K562 (cell line): Measurements from ENCODE around the gene POSTN. TPM values are rescaled to one million over a fixed set of nuclear protein-coding genes. Genes with fewer than 3 reads are reported as not detected.

Source experiments
- ATAC-seq: fragments of 200-7000 bp; cut with Tn5 transposase; 3 replicates; pipeline ENCODE4 v1.9.1; 2020; ENCODE audit warnings: moderate library complexity
- BruUV-seq: library from RNA; stranded (reverse); fragments of 400-500 nt; replicated peaks from 2 replicates; lab custom pipeline; 2021; lab: Mats Ljungman, UMichigan
- CTCF ChIA-PET: fragments of 300-600 bp; formaldehyde crosslinking; extraction: SDS; loops from one replicate; lab custom pipeline; 2021; ENCODE audit warnings: low intra/inter-chr PET ratio; lab: Yijun Ruan, JAX
- POLR2A ChIA-PET: fragments of 300-600, 350-650 bp; sonication (Branson Sonifier 250); formaldehyde crosslinking; extraction: SDS; loops from one replicate; lab custom pipeline; 2021; ENCODE audit warnings: antibody characterized with exemption, inconsistent platforms; lab: Yijun Ruan, JAX
- DNase-seq, 4 experiments: peaks; one replicate each; pipeline versions ENCODE4 v3.0.0 to v3.0.0-alpha.2; 2011 to 2018; ENCODE audit warnings: low spot score in 3 of 4, mixed read lengths in 3 of 4; ENCODE audit errors: extremely low read depth in 1 of 4
- FAIRE-seq: peaks from 2 replicates; lab custom pipeline; 2011; peaks lifted over from hg19 to GRCh38; lab: Jason Lieb, UNC
- H2AFZ ChIP-seq: 2 replicates; pipeline ENCODE4 v1.6.0; 2011; ENCODE audit warnings: low read depth, low read length, control low read depth, inconsistent platforms
- H3K27ac ChIP-seq: fragments of 200-600 bp; 3 replicates; pipeline ENCODE4 v1.8.0; 2011; ENCODE audit warnings: low read depth, mild to moderate bottlenecking, control low read depth, inconsistent platforms, low read length, moderate library complexity, mixed read lengths; ENCODE audit errors: extremely low read depth
- H3K27me3 ChIP-seq, 2 experiments: fragments of 300-600 bp in 1 of 2; 2 replicates in 1 of 2; 3 replicates in 1 of 2; pipeline versions ENCODE4 v1.6.0 to v1.8.0; 2011; ENCODE audit warnings: inconsistent platforms in 2 of 2, low read length in 2 of 2, mild to moderate bottlenecking in 1 of 2, mixed read lengths in 1 of 2, moderate library complexity in 1 of 2; ENCODE audit not compliant: control insufficient read depth in 2 of 2, insufficient read depth in 2 of 2
- H3K36me3 ChIP-seq: fragments of 300-600 bp; 3 replicates; pipeline ENCODE4 v1.8.0; 2011; ENCODE audit warnings: mild to moderate bottlenecking, low read length, inconsistent platforms; ENCODE audit not compliant: control insufficient read depth, insufficient read depth
- H3K4me1 ChIP-seq, 2 experiments: fragments of 200-600 bp in 1 of 2; replicated peaks in 1 of 2; 2 replicates in 1 of 2; 3 replicates in 1 of 2; pipeline versions ENCODE4 v1.5.1 to v1.8.0; 2011; ENCODE audit warnings: inconsistent platforms in 2 of 2, low read length in 2 of 2, mild to moderate bottlenecking in 1 of 2, mixed read lengths in 1 of 2, moderate library complexity in 1 of 2; ENCODE audit not compliant: control insufficient read depth in 2 of 2, insufficient read depth in 2 of 2
- H3K4me2 ChIP-seq: 2 replicates; pipeline ENCODE4 v1.6.1; 2011; ENCODE audit warnings: low read length, control low read depth, inconsistent platforms, mixed read lengths; ENCODE audit not compliant: insufficient read depth
- H3K4me3 ChIP-seq: fragments of 200-600 bp; sonication (generic), shearing (Covaris generic); 2 replicates; pipeline ENCODE4 v1.5.1; 2016; ENCODE audit warnings: control low read depth, inconsistent platforms
- H3K79me2 ChIP-seq: fragments of 200-600 bp; 3 replicates; pipeline ENCODE4 v1.8.0; 2011; ENCODE audit warnings: low read length, inconsistent platforms; ENCODE audit not compliant: control insufficient read depth, insufficient read depth
- H3K9ac ChIP-seq, 2 experiments: 2 replicates each; pipeline versions ENCODE4 v1.6.0 to v1.6.1; 2011; ENCODE audit warnings: low read depth in 2 of 2, low read length in 2 of 2, control low read depth in 1 of 2, inconsistent platforms in 1 of 2, mild to moderate bottlenecking in 1 of 2, mixed read lengths in 1 of 2; ENCODE audit not compliant: insufficient read depth in 1 of 2
- H3K9me1 ChIP-seq: one replicate; pipeline ENCODE4 v1.6.0; 2011; ENCODE audit warnings: inconsistent platforms, mild to moderate bottlenecking, low read length, moderate library complexity; ENCODE audit not compliant: control insufficient read depth, insufficient read depth
- H3K9me3 ChIP-seq: replicated peaks from 2 replicates; pipeline ENCODE4 v1.5.1; 2011; ENCODE audit warnings: low read depth, low read length, inconsistent platforms; ENCODE audit not compliant: control insufficient read depth, insufficient read depth
- H4K20me1 ChIP-seq: replicated peaks from 2 replicates; pipeline ENCODE4 v1.6.1; 2011; ENCODE audit warnings: low read length, inconsistent platforms, mixed read lengths; ENCODE audit not compliant: control insufficient read depth, insufficient read depth
- PYGO2 ChIP-seq: fragments of 450-650 bp; IDR thresholded peaks from 2 replicates; pipeline ENCODE4 v1.6.1; 2016; ENCODE audit warnings: mild to moderate bottlenecking, missing genetic modification characterization, moderate library complexity, missing compliant biosample characterization
- WGBS: fragments of 100-300 bp; shearing (Covaris generic); methylation state at CpG from one replicate; pipeline ENCODE4 v1.1.6; 2016; ENCODE audit warnings: low coverage, mixed read lengths; ENCODE audit not compliant: insufficient coverage; ENCODE audit errors: missing lambda C conversion rate; 5-methylcytosine and 5-hydroxymethylcytosine counted together
- in situ Hi-C: fragments of 300-500 bp; cut with MboI; formaldehyde crosslinking; loops from 4 replicates; pipeline ENCODE4 v1.15.0; 2018; ENCODE audit warnings: inconsistent platforms, mixed read lengths
- intact Hi-C: fragments of 100-400 bp; cut with micrococcal nuclease; formaldehyde crosslinking; loops from 2 replicates; pipeline ENCODE4 v1.14.2; 2022
- polyA plus RNA-seq, 8 experiments: library from polyadenylated mRNA; depleted of rRNA in 4 of 8; stranded (reverse) in 5 of 8; unstranded in 3 of 8; fragments of >200 nt; fragmentation: Nextera tagmentation in 2 of 8; fragmentation: Illumina TruSeq in 1 of 8; extraction: Ambion mirVana in 2 of 8; extraction: Trizol in 1 of 8; gene quantifications; 2 replicates each; pipeline versions ENCODE4 v1.2.1 to v1.2.3, GENCODE V29; 2011 to 2014; ENCODE audit warnings: inconsistent platforms in 1 of 8, missing spikeins in 1 of 8
- total RNA-seq, 7 experiments: library from RNA; depleted of rRNA in 6 of 7; stranded (reverse); fragments of >200 nt in 6 of 7; fragmentation: Illumina TruSeq in 2 of 7; extraction: Trizol in 2 of 7; gene quantifications; 2 replicates each; pipeline versions ENCODE4 v1.2.1 to v1.2.3, GENCODE V29; 2011 to 2021; ENCODE audit warnings: low replicate concordance in 1 of 7
- TF ChIP-seq, protein P1 (sequence below): fragments of 450-650 bp; IDR thresholded peaks from 2 replicates; pipeline ENCODE4 v1.6.1; 2016
- TF ChIP-seq, protein P2 (sequence below): fragments of 250-450 bp; sonication (Bioruptor Pico); IDR thresholded peaks from 2 replicates; pipeline ENCODE4 v1.9.0; 2021; ENCODE audit warnings: mild to moderate bottlenecking
- TF ChIP-seq, protein P3 (sequence below), 3 experiments: IDR thresholded peaks in 2 of 3; conservative IDR thresholded peaks in 1 of 3; 2 replicates each; pipeline ENCODE4 v1.5.1; 2011 to 2012; ENCODE audit warnings: low read length in 3 of 3, mild to moderate bottlenecking in 3 of 3, control low read depth in 2 of 3, improper control_type of control experiment in 1 of 3, inconsistent platforms in 1 of 3, low read depth in 1 of 3, mixed read lengths in 1 of 3, moderate library complexity in 1 of 3; ENCODE audit not compliant: insufficient read depth in 2 of 3

POSTN gene
- total and polyA plus RNA-seq, 9 of the 15 experiments (the other 6 are each of a cell fraction or from before 2014, with no cell fraction given), result 0.01 to 0.04 TPM; not detected in 7

DNA sequence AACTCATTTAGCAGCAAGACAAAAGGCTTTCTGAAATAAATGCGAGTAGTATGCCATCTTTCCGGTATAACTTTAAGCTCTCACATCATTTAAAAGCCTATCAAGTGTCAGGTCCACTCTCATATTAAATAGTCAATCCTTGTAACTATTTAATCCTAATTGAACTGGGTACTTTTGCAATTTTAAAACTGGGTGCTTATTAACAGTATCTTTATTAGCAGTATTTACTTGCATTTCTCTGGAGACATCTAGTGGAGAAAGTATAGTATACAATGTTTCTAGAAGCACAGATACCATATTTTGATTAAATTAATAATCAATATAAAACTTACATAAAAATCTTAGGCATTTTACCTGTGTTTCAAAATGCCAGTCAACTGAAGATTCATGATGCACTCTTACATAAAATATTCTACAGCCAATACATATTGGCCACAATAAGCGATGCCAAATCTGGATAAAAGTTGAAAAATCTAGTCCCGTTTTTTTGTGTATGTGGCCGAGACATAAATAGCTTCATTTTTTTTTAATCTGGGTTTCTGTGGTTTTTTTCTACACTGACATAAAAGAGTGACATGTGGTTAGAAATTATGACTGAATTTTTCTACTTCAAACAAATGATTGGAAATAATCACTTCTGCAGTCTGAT, 4.3 kb upstream of the POSTN start:
- Histone ChIP-seq H2AFZ (no peak overlapping the region), H4K20me1 (no peaks in the 10 kb centered on the region), H3K4me1 (no peaks in the 10 kb centered on the region), H3K27me3 (no peaks in the 10 kb centered on the region), H3K4me2 (no peak overlapping the region), H3K27ac (no peak overlapping the region), H3K4me3 (no peak overlapping the region), H3K9me3 (no peaks in the 10 kb centered on the region), H3K79me2 (no peaks in the 10 kb centered on the region), H3K9me1 (no peaks in the 10 kb centered on the region), H3K9ac (no peak overlapping the region), H3K36me3 (no peaks in the 10 kb centered on the region)
- ChIA-PET CTCF (interaction anchor here (0.9 to 1.0 kb wide), 2 partner anchors 494 to 528 kb away, joined by 3 to 5 read pairs; no protein-coding TSS in a partner anchor), POLR2A (no interaction called here)
- no peak for DNase-seq
- 2% methylated on average over 5 of the region's 5 CpGs for WGBS
- intact Hi-C loops (loop anchor here (2.0 kb wide), 1 partner anchor 494 kb away; no protein-coding TSS in a partner anchor), in situ Hi-C loops (loop anchor here (25.0 kb wide), 1 partner anchor 491 kb away; the partner anchor contains the start of gene CSNK1A1L)
- BruUV-seq, result no TSS peak
- FAIRE-seq, result no peak
- ATAC-seq, result no peak
- TF ChIP-seq, protein P1, sequence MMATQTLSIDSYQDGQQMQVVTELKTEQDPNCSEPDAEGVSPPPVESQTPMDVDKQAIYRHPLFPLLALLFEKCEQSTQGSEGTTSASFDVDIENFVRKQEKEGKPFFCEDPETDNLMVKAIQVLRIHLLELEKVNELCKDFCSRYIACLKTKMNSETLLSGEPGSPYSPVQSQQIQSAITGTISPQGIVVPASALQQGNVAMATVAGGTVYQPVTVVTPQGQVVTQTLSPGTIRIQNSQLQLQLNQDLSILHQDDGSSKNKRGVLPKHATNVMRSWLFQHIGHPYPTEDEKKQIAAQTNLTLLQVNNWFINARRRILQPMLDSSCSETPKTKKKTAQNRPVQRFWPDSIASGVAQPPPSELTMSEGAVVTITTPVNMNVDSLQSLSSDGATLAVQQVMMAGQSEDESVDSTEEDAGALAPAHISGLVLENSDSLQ, result no peak
- TF ChIP-seq, protein P2, sequence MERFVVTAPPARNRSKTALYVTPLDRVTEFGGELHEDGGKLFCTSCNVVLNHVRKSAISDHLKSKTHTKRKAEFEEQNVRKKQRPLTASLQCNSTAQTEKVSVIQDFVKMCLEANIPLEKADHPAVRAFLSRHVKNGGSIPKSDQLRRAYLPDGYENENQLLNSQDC (CRISPR knock-in tag), result no peak
- TF ChIP-seq, protein P3, sequence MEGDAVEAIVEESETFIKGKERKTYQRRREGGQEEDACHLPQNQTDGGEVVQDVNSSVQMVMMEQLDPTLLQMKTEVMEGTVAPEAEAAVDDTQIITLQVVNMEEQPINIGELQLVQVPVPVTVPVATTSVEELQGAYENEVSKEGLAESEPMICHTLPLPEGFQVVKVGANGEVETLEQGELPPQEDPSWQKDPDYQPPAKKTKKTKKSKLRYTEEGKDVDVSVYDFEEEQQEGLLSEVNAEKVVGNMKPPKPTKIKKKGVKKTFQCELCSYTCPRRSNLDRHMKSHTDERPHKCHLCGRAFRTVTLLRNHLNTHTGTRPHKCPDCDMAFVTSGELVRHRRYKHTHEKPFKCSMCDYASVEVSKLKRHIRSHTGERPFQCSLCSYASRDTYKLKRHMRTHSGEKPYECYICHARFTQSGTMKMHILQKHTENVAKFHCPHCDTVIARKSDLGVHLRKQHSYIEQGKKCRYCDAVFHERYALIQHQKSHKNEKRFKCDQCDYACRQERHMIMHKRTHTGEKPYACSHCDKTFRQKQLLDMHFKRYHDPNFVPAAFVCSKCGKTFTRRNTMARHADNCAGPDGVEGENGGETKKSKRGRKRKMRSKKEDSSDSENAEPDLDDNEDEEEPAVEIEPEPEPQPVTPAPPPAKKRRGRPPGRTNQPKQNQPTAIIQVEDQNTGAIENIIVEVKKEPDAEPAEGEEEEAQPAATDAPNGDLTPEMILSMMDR (IDR thresholded peaks at IDR 0.05 in 2 of 3, conservative IDR thresholded peaks at IDR 0.05 in 1 of 3; ENCODE audit: insufficient read depth in 2 of 3, low read depth in 1 of 3, low read length in 3 of 3), result peak in 1 of 3 experiments; percentile 16; a peak in 1 of 6 replicates
- no peak for TF ChIP-seq PYGO2 (tag)
